Endothelial cell of umbilical vein (primary cell): ENCODE measurements around the gene FAM181A. TPM values are rescaled to one million over a fixed set of nuclear protein-coding genes. Genes with fewer than 3 reads are reported as not detected.

Experiments used
- BruUV-seq: library from RNA; stranded (reverse); fragments of 400-500 nt; replicated peaks from 2 replicates; lab custom pipeline; 2021; lab: Mats Ljungman, UMichigan
- CTCF ChIA-PET: fragments of 300-600, 350-600 bp; sonication (Branson Sonifier 250); formaldehyde crosslinking; loops from one replicate; lab custom pipeline; 2021; ENCODE audit warnings: antibody characterized with exemption, inconsistent platforms; lab: Charles Lee
- POLR2A ChIA-PET: fragments of 300-600, 350-600 bp; sonication (Branson Sonifier 250); formaldehyde crosslinking; loops from one replicate; lab custom pipeline; 2021; ENCODE audit warnings: antibody characterized with exemption, inconsistent platforms; lab: Charles Lee
- DNase-seq: peaks from one replicate; pipeline ENCODE4 v3.0.0-alpha.2; 2011; ENCODE audit warnings: low read depth, low spot score
- FAIRE-seq: peaks from 2 replicates; lab custom pipeline; 2011; peaks lifted over from hg19 to GRCh38; lab: Jason Lieb, UNC
- H2AFZ ChIP-seq: 2 replicates; pipeline ENCODE4 v1.6.0; 2012; ENCODE audit warnings: low read depth, low read length, control low read depth, inconsistent platforms
- H3K27ac ChIP-seq: 2 replicates; pipeline ENCODE4 v1.5.1; 2011; ENCODE audit warnings: low read depth, mild to moderate bottlenecking, control low read depth, low read length, moderate library complexity; ENCODE audit not compliant: insufficient read depth
- H3K27me3 ChIP-seq, 2 experiments: 2 replicates each; pipeline versions ENCODE4 v1.6.0 to v1.6.1; 2011; ENCODE audit warnings: low read length in 2 of 2, mixed read lengths in 1 of 2; ENCODE audit not compliant: control insufficient read depth in 2 of 2, insufficient read depth in 2 of 2
- H3K36me3 ChIP-seq, 2 experiments: 2 replicates in 1 of 2; 3 replicates in 1 of 2; pipeline ENCODE4 v1.5.1; 2011; ENCODE audit warnings: low read length in 2 of 2, mild to moderate bottlenecking in 1 of 2, moderate library complexity in 1 of 2; ENCODE audit not compliant: control insufficient read depth in 2 of 2, insufficient read depth in 2 of 2; ENCODE audit errors: extremely low read depth in 1 of 2
- H3K4me1 ChIP-seq: 3 replicates; pipeline ENCODE4 v1.5.1; 2011; ENCODE audit warnings: mild to moderate bottlenecking, low read length; ENCODE audit not compliant: control insufficient read depth, insufficient read depth; ENCODE audit errors: extremely low read depth
- H3K4me2 ChIP-seq: 2 replicates; pipeline ENCODE4 v1.6.1; 2011; ENCODE audit warnings: low read length, control low read depth, mixed read lengths; ENCODE audit not compliant: insufficient read depth
- H3K4me3 ChIP-seq, 3 experiments: fragments of 200-600 bp in 1 of 3; sonication (generic), shearing (Covaris generic) in 1 of 3; replicated peaks in 1 of 3; 2 replicates each; pipeline ENCODE4 v1.5.1; 2011 to 2016; ENCODE audit warnings: control low read depth in 3 of 3, low read length in 3 of 3, mild to moderate bottlenecking in 2 of 3, inconsistent platforms in 1 of 3, low read depth in 1 of 3, moderate library complexity in 1 of 3; ENCODE audit not compliant: insufficient read depth in 1 of 3
- H3K79me2 ChIP-seq: 2 replicates; pipeline ENCODE4 v1.6.0; 2012; ENCODE audit warnings: low read length, inconsistent platforms; ENCODE audit not compliant: control insufficient read depth, insufficient read depth
- H3K9ac ChIP-seq: replicated peaks from 2 replicates; pipeline ENCODE3; 2011; ENCODE audit warnings: low read length, control low read depth; ENCODE audit not compliant: insufficient read depth; ENCODE audit errors: extremely low read depth
- H3K9me1 ChIP-seq: replicated peaks from 3 replicates; pipeline ENCODE4 v1.6.0; 2011; ENCODE audit warnings: mild to moderate bottlenecking, low read length; ENCODE audit not compliant: control insufficient read depth, insufficient read depth; ENCODE audit errors: extremely low read depth
- H3K9me3 ChIP-seq: replicated peaks from 2 replicates; pipeline ENCODE4 v1.5.1; 2012; ENCODE audit warnings: low read length, inconsistent platforms; ENCODE audit not compliant: control insufficient read depth, insufficient read depth
- H4K20me1 ChIP-seq: replicated peaks from 2 replicates; pipeline ENCODE3; 2011; ENCODE audit warnings: mild to moderate bottlenecking, low read length; ENCODE audit not compliant: control insufficient read depth, insufficient read depth; ENCODE audit errors: extremely low read depth
- CTCF ChIP-seq, 2 donors: IDR thresholded peaks; 1 replicate in 1 of 2; 2 replicates in 1 of 2; pipeline ENCODE4 v1.5.1; 2011; ENCODE audit warnings: low read length in 2 of 2, mild to moderate bottlenecking in 2 of 2, moderate library complexity in 2 of 2, control low read depth in 1 of 2, inconsistent platforms in 1 of 2, low read depth in 1 of 2; ENCODE audit not compliant: insufficient read depth in 1 of 2; ENCODE audit errors: extremely low read depth in 1 of 2
- EZH2 ChIP-seq: IDR thresholded peaks from 2 replicates; pipeline ENCODE4 v1.6.1; 2012; ENCODE audit warnings: borderline replicate concordance, low read depth, mild to moderate bottlenecking, moderate library complexity, low read length, inconsistent platforms; ENCODE audit not compliant: severe bottlenecking
- FOS ChIP-seq: IDR thresholded peaks from 2 replicates; pipeline ENCODE4 v1.6.1; 2011; ENCODE audit warnings: mild to moderate bottlenecking, low read length, moderate library complexity, borderline replicate concordance; ENCODE audit not compliant: insufficient read depth
- GATA2 ChIP-seq: IDR thresholded peaks from 2 replicates; pipeline ENCODE4 v1.7.0; 2011; ENCODE audit warnings: low read depth, mild to moderate bottlenecking, moderate library complexity, mixed read lengths, low read length; ENCODE audit not compliant: insufficient read length, insufficient read depth
- JUN ChIP-seq: IDR thresholded peaks from 2 replicates; pipeline ENCODE4 v1.6.1; 2011; ENCODE audit warnings: borderline replicate concordance, low read depth; ENCODE audit not compliant: insufficient read length, insufficient read depth
- MAX ChIP-seq: IDR thresholded peaks from 2 replicates; pipeline ENCODE4 v1.6.1; 2011; ENCODE audit not compliant: insufficient read depth, insufficient read length
- MYC ChIP-seq: IDR thresholded peaks from one replicate; pipeline ENCODE4 v1.6.1; 2011; ENCODE audit warnings: mild to moderate bottlenecking, low read depth, low read length
- POLR2A ChIP-seq: IDR thresholded peaks from 2 replicates; pipeline ENCODE4 v1.6.1; 2012; ENCODE audit warnings: low read depth, mild to moderate bottlenecking, control low read depth, low read length
- POLR2AphosphoS5 ChIP-seq: IDR thresholded peaks from 2 replicates; pipeline ENCODE4 v1.6.1; 2012; ENCODE audit warnings: low read depth, mild to moderate bottlenecking, control low read depth, low read length, moderate library complexity; ENCODE audit not compliant: insufficient read depth
- dilution Hi-C: fragments of 300-500 bp; cut with MboI; formaldehyde crosslinking; loops from one replicate; pipeline ENCODE4 v1.15.0; 2019; ENCODE audit warnings: low sequenced_read_pairs; ENCODE audit not compliant: extremely low pct_ligation_motif_present
- intact Hi-C: fragments of 100-400 bp; cut with micrococcal nuclease; formaldehyde crosslinking; loops from one replicate; pipeline ENCODE4 v1.10.0; 2022
- polyA plus RNA-seq, 4 experiments: library from polyadenylated mRNA; depleted of rRNA in 3 of 4; stranded (reverse) in 3 of 4; unstranded in 1 of 4; fragments of >200 nt; gene quantifications; 2 replicates each; pipeline versions ENCODE4 v1.2.1 to v1.2.3, GENCODE V29; 2011 to 2012; ENCODE audit warnings: missing spikeins in 1 of 4
- total RNA-seq: library from RNA; stranded (reverse); gene quantifications from 2 replicates; pipeline ENCODE4 v1.2.3, GENCODE V29; 2021

Gene FAM181A
- total and polyA plus RNA-seq, 2 donors (not counting 3 experiments of a cell fraction or from before 2014, with no cell fraction given): not detected

- no peaks in the 10 kb centered on the region for H3K9me3 ChIP-seq
- dilution Hi-C loops: no loop called here
- FAIRE-seq: no peak
- H3K9me1 ChIP-seq: no peaks in the 10 kb centered on the region
- no peaks in the 10 kb centered on the region for H3K79me2 ChIP-seq
- H3K27ac ChIP-seq: no peak overlapping the region
- no peaks in the 10 kb centered on the region for H3K36me3 ChIP-seq
- no peak for DNase-seq
- no peaks in the 10 kb centered on the region for H4K20me1 ChIP-seq
- H3K4me1 ChIP-seq: no peaks in the 10 kb centered on the region
- no peak overlapping the region for H3K9ac ChIP-seq
- no peak overlapping the region for H3K4me3 ChIP-seq
- no TSS peak for BruUV-seq
- ChIA-PET CTCF (interaction anchor here (0.8 to 1.5 kb wide), 2 partner anchors 11 to 48 kb away, joined by 4 read pairs; no protein-coding TSS in a partner anchor), POLR2A (no interaction called here)
- TF ChIP-seq JUN (no peak), POLR2A (no peak), MYC (no peak), CTCF (IDR thresholded peaks at IDR 0.05; ENCODE audit: extremely low read depth in 1 of 2, insufficient read depth in 1 of 2, low read depth in 1 of 2, low read length in 2 of 2) (no peak), MAX (no peak), POLR2AphosphoS5 (no peak), EZH2 (no peak), GATA2 (no peak), FOS (no peak)
- H3K27me3 ChIP-seq: no peaks in the 10 kb centered on the region
- H3K4me2 ChIP-seq: no peak overlapping the region
- H2AFZ ChIP-seq: no peak overlapping the region
- intact Hi-C loops: no loop called here
These were observed 42.2 kb upstream of the FAM181A start for GRCh38 chr14:93884950-93885349.
